GM23338 (cell line): ENCODE measurements around the gene FHIT.

Source experiments
- EZH2phosphoT487 ChIP-seq: fragments of 200-600 bp; sonication (generic); IDR thresholded peaks from one replicate; pipeline ENCODE4 v1.8.1; 2018; ENCODE audit warnings: antibody characterized with exemption; ENCODE audit not compliant: unreplicated experiment
- POLR2AphosphoS5 ChIP-seq: IDR thresholded peaks from 2 replicates; pipeline ENCODE4 v1.6.1; 2016; ENCODE audit warnings: antibody characterized with exemption, low read depth
- TF ChIP-seq, protein P1 (sequence below): IDR thresholded peaks from one replicate; pipeline ENCODE4 v1.6.1; 2018; ENCODE audit warnings: antibody characterized with exemption; ENCODE audit not compliant: unreplicated experiment
- TF ChIP-seq, protein P2 (sequence below), 2 experiments: fragments of 200-600 bp in 1 of 2; sonication (generic) in 1 of 2; conservative IDR thresholded peaks; 2 replicates each; pipeline versions ENCODE4 v1.5.1 to v1.6.1; 2016 to 2017; ENCODE audit warnings: antibody characterized with exemption in 2 of 2, low read depth in 2 of 2, mild to moderate bottlenecking in 2 of 2, moderate library complexity in 1 of 2

DNA sequence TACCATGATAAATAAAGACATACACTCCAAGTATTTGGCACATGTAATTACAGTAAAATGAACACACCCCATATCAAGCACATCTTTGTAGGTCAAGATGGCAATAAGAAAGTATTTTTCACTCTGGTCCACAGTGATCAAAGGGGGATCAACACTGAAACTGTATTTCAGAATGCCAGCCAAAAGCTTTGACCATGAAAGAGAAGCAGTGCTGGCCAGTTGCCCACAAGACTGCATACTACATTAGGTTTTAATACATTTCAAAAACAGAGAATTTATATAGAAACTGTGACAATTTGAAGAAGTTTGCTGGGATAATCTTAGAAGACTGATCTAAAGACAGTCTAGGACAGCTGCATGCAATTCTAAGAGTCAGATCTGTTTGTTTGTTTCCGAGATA is 1035.3 kb downstream of the FHIT start:
- TF ChIP-seq, protein P1, sequence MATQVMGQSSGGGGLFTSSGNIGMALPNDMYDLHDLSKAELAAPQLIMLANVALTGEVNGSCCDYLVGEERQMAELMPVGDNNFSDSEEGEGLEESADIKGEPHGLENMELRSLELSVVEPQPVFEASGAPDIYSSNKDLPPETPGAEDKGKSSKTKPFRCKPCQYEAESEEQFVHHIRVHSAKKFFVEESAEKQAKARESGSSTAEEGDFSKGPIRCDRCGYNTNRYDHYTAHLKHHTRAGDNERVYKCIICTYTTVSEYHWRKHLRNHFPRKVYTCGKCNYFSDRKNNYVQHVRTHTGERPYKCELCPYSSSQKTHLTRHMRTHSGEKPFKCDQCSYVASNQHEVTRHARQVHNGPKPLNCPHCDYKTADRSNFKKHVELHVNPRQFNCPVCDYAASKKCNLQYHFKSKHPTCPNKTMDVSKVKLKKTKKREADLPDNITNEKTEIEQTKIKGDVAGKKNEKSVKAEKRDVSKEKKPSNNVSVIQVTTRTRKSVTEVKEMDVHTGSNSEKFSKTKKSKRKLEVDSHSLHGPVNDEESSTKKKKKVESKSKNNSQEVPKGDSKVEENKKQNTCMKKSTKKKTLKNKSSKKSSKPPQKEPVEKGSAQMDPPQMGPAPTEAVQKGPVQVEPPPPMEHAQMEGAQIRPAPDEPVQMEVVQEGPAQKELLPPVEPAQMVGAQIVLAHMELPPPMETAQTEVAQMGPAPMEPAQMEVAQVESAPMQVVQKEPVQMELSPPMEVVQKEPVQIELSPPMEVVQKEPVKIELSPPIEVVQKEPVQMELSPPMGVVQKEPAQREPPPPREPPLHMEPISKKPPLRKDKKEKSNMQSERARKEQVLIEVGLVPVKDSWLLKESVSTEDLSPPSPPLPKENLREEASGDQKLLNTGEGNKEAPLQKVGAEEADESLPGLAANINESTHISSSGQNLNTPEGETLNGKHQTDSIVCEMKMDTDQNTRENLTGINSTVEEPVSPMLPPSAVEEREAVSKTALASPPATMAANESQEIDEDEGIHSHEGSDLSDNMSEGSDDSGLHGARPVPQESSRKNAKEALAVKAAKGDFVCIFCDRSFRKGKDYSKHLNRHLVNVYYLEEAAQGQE = no peak
- TF ChIP-seq, protein P2, sequence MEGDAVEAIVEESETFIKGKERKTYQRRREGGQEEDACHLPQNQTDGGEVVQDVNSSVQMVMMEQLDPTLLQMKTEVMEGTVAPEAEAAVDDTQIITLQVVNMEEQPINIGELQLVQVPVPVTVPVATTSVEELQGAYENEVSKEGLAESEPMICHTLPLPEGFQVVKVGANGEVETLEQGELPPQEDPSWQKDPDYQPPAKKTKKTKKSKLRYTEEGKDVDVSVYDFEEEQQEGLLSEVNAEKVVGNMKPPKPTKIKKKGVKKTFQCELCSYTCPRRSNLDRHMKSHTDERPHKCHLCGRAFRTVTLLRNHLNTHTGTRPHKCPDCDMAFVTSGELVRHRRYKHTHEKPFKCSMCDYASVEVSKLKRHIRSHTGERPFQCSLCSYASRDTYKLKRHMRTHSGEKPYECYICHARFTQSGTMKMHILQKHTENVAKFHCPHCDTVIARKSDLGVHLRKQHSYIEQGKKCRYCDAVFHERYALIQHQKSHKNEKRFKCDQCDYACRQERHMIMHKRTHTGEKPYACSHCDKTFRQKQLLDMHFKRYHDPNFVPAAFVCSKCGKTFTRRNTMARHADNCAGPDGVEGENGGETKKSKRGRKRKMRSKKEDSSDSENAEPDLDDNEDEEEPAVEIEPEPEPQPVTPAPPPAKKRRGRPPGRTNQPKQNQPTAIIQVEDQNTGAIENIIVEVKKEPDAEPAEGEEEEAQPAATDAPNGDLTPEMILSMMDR (conservative IDR thresholded peaks at IDR 0.05; ENCODE audit: low read depth in 2 of 2) = no peak
- no peak for TF ChIP-seq EZH2phosphoT487
- TF ChIP-seq POLR2AphosphoS5 = no peak
